Central memory CD8-positive, alpha-beta T cell (primary cell): ENCODE measurements around the gene CD28.

Experiments
- ATAC-seq: fragments of 150-1000 bp; cut with Tn5 transposase; replicated peaks from 2 replicates; pipeline ENCODE4 v1.10.0; 2022; ENCODE audit warnings: mild to moderate bottlenecking, moderate FRiP score, moderate number of reproducible peaks; ENCODE audit not compliant: poor library complexity, severe bottlenecking; ENCODE audit errors: extremely low read depth
- DNase-seq, 2 donors: peaks; one replicate each; pipeline ENCODE4 v3.0.0; 2021; ENCODE audit warnings: low spot score in 2 of 2
- H3K27ac Mint-ChIP-seq: one replicate; pipeline ENCODE4 v1.8.0; 2022; ENCODE audit warnings: low read depth, mild to moderate bottlenecking, moderate library complexity, mixed read lengths
- H3K27me3 Mint-ChIP-seq: one replicate; pipeline ENCODE4 v1.8.0; 2022; ENCODE audit warnings: mixed read lengths
- H3K36me3 Mint-ChIP-seq: one replicate; pipeline ENCODE4 v1.8.0; 2022; ENCODE audit warnings: mild to moderate bottlenecking, moderate library complexity, mixed read lengths; ENCODE audit not compliant: insufficient read depth
- H3K4me1 Mint-ChIP-seq: one replicate; pipeline ENCODE4 v1.8.0; 2022; ENCODE audit warnings: mixed read lengths
- H3K4me3 Mint-ChIP-seq: one replicate; pipeline ENCODE4 v1.8.0; 2022; ENCODE audit warnings: mild to moderate bottlenecking, moderate library complexity, mixed read lengths
- H3K9me3 Mint-ChIP-seq: one replicate; pipeline ENCODE4 v1.8.0; 2022; ENCODE audit warnings: mixed read lengths

Gene CD28

DNA sequence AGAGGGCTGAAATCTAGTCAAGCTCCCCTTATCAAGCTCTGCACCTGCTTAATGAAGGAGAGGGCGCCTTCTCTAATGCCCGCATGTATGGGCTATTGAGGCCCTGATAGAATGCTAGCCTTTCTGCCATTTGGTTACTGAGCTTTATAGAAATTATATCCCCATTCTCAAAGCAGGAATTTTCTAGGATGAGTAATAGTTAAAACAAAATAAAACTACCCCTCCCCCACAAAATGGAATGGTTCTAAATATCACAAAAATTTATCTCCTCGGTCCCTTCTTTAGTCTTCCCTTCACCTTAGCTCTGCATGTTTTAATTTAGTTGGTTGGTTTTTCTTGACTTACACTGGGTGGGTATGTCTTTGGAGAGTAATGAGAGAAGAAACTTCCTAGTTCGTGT, 37.7 kb downstream of the CD28 start:
- Mint-ChIP-seq H3K4me3 (no peak overlapping the region), H3K36me3 (peaks cover 17% of the 10 kb centered on the region), H3K27me3 (no peaks in the 10 kb centered on the region), H3K4me1 (peaks cover 51% of the 10 kb centered on the region), H3K27ac (no peak overlapping the region), H3K9me3 (peaks cover 6% of the 10 kb centered on the region)
- ATAC-seq: no peak
- no peak for DNase-seq

DNA sequence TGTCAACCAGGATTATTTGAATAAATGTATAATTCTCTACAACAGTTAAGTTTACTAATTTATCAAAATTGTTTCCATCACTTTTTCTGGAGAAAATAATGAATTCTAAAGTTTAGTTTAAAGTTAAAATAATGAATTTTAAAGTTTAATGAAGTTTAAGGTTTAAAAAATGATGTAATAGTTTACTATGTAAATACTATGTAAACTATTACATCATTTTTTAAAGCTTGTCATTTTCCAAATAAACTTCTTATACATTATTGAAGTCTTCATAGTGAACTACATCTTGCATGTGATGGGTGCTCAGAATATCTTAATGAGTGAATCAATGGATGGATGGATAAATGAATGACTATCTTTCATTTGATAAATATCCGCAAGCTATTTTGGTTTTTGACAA, 38.8 kb downstream of the CD28 start:
- no peaks in the 10 kb centered on the region for H3K27me3 Mint-ChIP-seq
- no peak overlapping the region for H3K27ac Mint-ChIP-seq
- ATAC-seq: no peak
- peaks cover 51% of the 10 kb centered on the region for H3K4me1 Mint-ChIP-seq
- no peak for DNase-seq
- H3K4me3 Mint-ChIP-seq: no peak overlapping the region
- peaks cover 6% of the 10 kb centered on the region for H3K9me3 Mint-ChIP-seq
- H3K36me3 Mint-ChIP-seq: peaks cover 13% of the 10 kb centered on the region

DNA sequence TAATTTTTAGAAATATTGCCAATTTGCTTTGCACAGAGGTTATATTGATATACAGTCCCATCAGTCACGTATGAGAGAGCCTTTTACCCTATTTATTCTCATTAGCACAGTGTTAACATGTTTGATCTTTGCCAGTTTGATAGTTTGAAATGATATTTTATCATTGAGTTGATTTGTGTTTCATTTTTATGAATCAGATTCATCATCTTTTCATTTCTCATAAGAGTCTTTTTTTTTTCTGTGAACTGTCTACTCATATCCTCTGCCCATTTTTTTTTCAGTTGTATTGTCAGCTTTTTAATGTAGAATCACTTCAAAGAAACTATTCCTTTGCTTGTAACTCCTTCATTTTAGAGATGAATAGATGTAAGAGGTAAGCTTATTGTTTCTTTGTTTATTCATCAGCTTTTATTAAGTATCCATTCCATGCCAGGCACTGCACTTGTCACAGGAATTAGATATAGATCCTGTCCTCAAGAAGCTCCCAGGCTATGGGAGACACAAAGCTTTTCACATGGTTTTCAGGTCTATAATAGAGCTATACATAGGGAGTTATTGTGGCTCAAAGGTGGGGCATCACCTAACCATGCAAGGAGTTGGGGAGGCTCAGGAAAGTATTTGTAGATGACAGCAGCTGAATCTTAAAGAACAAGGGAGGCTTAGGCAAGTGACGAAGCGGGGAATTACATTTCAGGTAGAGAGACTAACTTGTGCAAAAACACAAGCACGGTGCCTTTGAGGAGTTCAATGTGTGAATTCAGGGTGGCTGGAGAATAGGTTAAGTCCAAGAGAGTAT, 42.1 kb downstream of the CD28 start:
- ATAC-seq (no peak), DNase-seq (no peak)
- H3K27ac Mint-ChIP-seq: peak overlapping the region; percentile 0
- H3K36me3 Mint-ChIP-seq: peaks cover 3% of the 10 kb centered on the region
- peaks cover 42% of the 10 kb centered on the region for H3K4me1 Mint-ChIP-seq
- H3K9me3 Mint-ChIP-seq: peaks cover 6% of the 10 kb centered on the region
- H3K4me3 Mint-ChIP-seq: no peak overlapping the region
- no peaks in the 10 kb centered on the region for H3K27me3 Mint-ChIP-seq

DNA sequence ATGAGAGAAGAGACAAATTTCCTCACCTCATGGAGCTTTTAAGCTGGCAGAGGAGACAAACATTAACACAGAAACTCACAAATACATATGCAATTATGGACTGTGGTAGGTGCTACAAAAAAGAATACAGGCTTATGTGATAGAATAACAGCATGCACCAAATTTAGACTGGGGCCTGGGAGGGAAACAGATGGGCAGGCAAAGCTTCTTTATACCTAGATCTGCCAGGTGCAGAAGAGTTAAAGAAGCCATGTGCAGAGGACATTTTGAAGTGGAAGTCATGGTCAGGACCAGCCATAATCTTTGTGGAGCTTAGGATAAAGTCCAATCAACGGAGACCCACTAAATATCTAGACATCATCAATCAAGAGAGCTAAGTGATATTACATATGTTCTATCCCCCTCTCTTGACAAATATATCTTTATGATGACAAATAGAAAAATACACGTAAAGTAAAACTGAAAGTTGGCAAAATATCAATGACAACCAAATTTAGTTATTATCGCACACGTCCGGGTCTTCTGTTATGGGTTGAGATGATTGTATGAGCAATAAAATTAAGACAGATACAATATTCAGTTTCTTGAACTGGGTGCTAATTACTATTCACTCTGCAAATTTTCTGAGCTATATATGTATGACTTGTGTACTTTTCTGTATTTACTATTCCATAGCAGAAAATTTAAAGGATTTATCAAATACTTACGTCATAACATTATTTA, 44.1 kb downstream of the CD28 start:
- Mint-ChIP-seq H3K36me3 (peaks cover 4% of the 10 kb centered on the region), H3K4me3 (peak overlapping the region; percentile 52), H3K27me3 (no peaks in the 10 kb centered on the region), H3K9me3 (peaks cover 7% of the 10 kb centered on the region), H3K4me1 (peaks cover 33% of the 10 kb centered on the region), H3K27ac (peak overlapping the region; percentile 38)
- DNase-seq (no peak), ATAC-seq (no peak)

DNA sequence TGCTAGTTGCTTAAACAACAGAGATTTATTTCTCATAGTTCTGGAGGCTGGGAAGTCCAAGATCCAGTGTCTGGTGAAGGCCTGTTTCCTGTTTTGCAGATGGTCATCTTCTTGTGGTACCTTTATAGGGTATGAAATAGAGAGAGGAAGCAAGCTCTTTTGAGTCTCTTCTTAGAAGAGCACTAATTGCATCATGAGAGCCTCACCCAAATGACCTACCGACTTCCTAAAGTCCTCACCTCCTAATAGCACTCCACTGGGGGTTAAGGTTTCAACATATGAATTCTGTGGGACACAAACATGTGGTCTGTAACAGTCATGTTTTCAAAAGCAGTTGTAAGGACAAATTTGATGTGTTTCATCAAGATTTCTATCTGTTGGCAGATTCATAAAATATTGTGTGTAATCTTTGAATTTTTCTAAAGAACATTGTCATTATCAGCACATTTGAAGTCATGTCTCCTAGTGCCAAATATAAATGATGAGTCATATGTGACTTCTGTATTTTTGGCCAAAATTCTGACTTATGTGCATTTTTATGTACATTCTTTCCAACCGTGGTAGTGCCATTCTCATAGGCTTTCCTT, 45.3 kb downstream of the CD28 start:
- Mint-ChIP-seq H3K4me1 (peaks cover 33% of the 10 kb centered on the region), H3K27me3 (no peaks in the 10 kb centered on the region), H3K9me3 (peaks cover 16% of the 10 kb centered on the region), H3K27ac (peak overlapping the region; percentile 5), H3K4me3 (no peak overlapping the region), H3K36me3 (peaks cover 2% of the 10 kb centered on the region)
- DNase-seq (no peak), ATAC-seq (no peak)

DNA sequence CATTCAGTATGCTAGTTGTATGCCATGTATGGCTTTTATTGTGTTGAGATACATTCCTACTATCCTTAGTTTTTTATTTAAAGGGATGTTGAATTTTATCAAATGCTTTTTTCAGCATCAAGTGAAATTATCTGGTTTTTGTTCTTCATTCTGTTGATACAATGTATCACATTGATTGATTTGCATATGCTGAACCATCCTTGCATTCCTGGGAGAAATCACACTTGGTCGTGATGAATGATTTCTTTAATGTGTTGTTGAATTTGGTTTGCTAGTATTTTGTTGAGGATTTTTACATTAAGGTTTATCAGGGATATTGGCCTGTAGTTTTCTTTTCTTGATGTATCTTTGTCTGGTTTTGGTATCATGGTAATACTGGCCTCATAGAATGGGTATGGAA, 49.7 kb downstream of the CD28 start:
- DNase-seq (no peak), ATAC-seq (no peak)
- Mint-ChIP-seq H3K4me1 (peaks cover 25% of the 10 kb centered on the region), H3K9me3 (peaks cover 20% of the 10 kb centered on the region), H3K4me3 (no peak overlapping the region), H3K36me3 (peaks cover 3% of the 10 kb centered on the region), H3K27ac (no peak overlapping the region), H3K27me3 (no peaks in the 10 kb centered on the region)

DNA sequence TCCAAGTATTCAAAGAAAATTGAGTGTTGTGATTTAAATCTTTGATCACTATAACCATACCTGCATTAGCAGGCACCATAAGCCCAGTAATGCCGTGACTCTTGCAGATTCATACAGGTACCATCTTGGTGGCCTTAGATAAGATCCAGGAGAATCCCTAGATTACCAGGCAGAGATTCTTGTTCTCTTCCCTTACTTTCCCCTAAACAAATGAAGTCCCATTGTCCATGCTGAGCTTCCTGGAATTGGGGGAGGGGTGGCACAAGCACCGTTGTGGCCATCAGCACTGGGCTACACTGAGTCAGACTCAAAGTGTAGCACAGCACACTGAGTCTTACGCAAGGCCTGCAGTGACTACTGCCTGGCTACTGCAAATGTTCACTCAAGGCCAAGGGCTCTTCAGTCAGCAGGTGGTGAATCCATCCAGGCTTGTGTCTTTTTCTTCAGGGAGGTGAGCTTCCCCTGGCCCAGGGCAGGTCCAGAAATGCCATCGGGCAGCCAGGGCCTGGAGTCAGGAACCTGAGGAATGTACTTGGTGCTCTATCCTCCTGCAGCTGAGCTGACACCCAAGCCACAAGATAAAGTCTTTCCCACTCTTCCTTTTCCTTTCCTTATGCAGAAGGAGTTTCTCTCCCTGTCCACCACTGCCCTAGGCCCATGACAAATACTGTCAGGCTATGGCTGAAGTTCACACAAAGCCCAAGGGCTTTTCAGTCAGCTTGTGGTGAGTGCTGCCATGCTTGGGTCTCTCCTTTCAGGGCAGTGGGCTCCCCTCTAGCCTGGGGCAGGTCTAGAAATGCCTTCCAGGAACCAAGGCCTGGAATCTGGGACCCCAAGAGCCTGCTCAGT, 52.6 kb downstream of the CD28 start:
- DNase-seq: no peak
- Mint-ChIP-seq H3K36me3 (peaks cover 4% of the 10 kb centered on the region), H3K4me3 (no peak overlapping the region), H3K4me1 (peaks cover 49% of the 10 kb centered on the region), H3K27ac (peak overlapping the region; percentile 59), H3K27me3 (no peaks in the 10 kb centered on the region), H3K9me3 (peaks cover 20% of the 10 kb centered on the region)
- no peak for ATAC-seq

DNA sequence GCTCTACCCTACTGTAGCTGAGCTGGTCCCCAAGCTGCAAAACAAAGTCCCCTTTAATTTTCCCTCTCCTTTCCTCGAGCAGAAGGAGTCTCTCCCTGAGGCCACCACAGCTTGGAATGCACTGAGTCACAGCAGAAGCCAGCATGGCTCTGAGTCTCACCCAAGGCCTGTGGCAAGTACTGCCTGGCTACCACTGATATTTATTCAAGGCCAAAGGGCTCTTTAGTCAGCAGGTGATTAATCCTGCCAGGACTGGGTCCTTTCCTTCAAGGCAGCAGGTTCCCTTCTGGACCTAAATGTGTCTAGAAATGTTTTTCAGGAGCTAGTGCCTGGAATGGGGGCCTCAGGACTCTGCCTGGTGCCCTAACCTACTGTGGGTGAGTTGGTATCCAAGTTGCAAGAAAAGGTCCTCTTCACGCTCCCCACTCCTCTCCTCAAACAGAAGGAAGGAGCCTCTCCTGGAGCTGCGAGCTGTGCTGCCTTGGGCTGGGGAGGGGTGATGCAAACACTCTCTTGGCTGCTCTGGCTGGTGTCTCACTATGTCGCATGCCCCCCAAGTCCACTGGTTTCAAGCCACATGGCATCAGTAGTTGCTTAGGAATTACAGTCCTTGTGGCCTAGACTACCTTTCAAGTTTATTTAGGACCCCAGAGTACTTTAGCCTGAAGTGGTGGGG, 53.4 kb downstream of the CD28 start:
- ATAC-seq: no peak
- DNase-seq: no peak

DNA sequence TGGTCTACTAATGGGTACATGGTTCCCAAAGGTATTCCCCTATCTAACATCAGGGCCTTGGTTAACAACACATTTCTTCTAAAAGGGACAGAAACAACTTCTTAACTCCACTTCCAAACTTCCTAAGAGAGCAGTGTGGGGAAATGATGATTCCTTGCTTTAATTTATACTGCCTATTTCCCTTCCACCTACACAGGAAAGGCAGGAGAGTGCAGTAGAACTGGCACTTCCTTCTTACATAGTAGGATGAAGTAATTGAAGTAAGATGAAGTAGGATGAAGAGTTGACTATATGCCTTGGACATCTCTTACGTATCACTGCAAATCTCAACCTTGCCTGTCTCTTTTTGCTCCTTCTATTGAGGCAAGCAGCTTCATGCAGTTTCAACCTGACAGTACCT, 54.7 kb downstream of the CD28 start:
- Mint-ChIP-seq H3K9me3 (peaks cover 11% of the 10 kb centered on the region), H3K27me3 (no peaks in the 10 kb centered on the region), H3K36me3 (peaks cover 4% of the 10 kb centered on the region), H3K27ac (no peak overlapping the region), H3K4me3 (no peak overlapping the region), H3K4me1 (peaks cover 70% of the 10 kb centered on the region)
- ATAC-seq: no peak
- no peak for DNase-seq

More for the DNA sequence above, 53.4 kb downstream of the CD28 start:
- H3K27ac Mint-ChIP-seq: peak overlapping the region; percentile 59
- H3K9me3 Mint-ChIP-seq: peaks cover 20% of the 10 kb centered on the region
- H3K27me3 Mint-ChIP-seq: no peaks in the 10 kb centered on the region
- no peak overlapping the region for H3K4me3 Mint-ChIP-seq
- peaks cover 4% of the 10 kb centered on the region for H3K36me3 Mint-ChIP-seq
- H3K4me1 Mint-ChIP-seq: peaks cover 57% of the 10 kb centered on the region

DNA sequence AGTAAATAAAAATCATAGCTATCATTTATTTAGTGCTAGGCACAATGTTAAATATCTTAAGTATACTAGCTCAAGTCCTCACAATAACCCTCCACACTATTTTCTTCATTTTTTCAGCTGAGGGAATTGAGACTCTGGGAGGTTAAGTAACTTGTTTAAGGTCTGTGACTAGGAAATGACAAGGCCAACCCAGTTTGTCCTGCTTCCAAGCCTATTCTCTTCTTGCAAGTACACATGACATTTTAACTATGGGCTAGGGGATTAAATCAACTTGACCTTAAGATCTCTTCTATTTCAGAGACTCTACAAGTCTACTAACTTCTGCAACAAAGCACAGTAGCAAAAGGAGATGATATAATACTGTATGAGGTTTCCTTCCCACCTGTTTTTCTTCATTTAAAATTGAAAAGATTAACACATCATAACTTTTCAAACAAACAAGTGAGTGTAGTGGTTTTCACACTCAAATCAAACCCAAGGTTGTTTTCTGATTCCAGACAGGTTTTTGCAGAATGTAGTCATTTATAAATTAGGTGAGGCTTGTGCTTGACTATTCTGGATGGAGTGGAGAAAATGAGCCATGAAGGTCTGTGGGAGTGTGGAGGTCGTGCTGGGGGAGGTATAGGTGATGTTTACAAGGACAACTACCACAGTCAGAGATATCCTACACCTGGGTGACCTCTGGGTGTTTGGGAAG, 57.0 kb downstream of the CD28 start:
- peak overlapping the region; percentile 87 for H3K27ac Mint-ChIP-seq
- H3K36me3 Mint-ChIP-seq: peaks cover 6% of the 10 kb centered on the region
- H3K9me3 Mint-ChIP-seq: no peaks in the 10 kb centered on the region
- no peaks in the 10 kb centered on the region for H3K27me3 Mint-ChIP-seq
- ATAC-seq (peak; percentile 68), DNase-seq (no peak)
- peak overlapping the region; percentile 32 for H3K4me3 Mint-ChIP-seq
- H3K4me1 Mint-ChIP-seq: peaks cover 75% of the 10 kb centered on the region

DNA sequence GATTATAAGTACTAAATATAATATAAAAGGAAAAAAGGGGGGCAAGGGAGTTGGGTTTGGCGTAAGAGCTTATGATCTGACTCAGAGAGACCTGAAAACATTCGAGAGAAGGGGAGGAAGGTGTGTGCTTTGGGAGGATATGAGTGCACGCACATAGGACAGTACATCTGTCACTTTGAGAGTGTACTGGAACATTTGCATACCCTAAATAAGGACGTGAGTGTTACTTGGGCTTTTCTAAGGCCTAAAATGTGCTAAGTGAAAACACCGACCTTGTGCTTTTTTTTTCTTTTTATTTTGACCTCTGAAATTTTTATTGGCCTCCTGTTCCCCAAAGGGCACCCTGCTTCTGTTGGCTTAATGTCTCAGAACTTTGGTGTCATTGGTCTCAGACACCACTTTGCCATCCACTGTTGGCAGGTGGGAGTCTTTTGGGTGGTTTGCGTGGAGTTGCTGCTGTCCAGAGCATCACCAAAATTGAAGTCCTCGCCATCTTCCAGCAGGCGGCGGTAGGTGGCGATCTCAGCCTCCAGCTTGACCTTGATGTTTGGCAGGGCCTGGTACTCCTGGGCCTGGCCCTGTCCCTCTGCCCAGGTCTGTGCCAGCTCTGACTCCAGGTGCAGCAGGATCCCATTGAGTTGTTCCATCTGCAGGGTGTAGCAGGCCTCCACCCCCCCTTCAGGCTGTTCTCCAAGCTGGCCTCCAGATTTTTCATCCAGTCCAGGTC, 57.7 kb downstream of the CD28 start:
- Mint-ChIP-seq H3K36me3 (peaks cover 6% of the 10 kb centered on the region), H3K27me3 (no peaks in the 10 kb centered on the region), H3K4me3 (peak overlapping the region; percentile 32), H3K27ac (peak overlapping the region; percentile 87), H3K4me1 (peaks cover 74% of the 10 kb centered on the region), H3K9me3 (no peaks in the 10 kb centered on the region)
- no peak for DNase-seq
- ATAC-seq: peak; percentile 88
